Neural crest cell (in vitro differentiated cells): ENCODE measurements around the gene MARCHF9. TPM values are rescaled to one million over a fixed set of nuclear protein-coding genes. Genes with fewer than 3 reads are reported as not detected.

ENCODE experiments used
- DNase-seq: peaks from one replicate; pipeline ENCODE4 v3.0.0; 2021; ENCODE audit warnings: low read depth, mixed read lengths, low spot score
- H3K27ac Mint-ChIP-seq: one replicate; pipeline ENCODE4 v1.8.0; 2021; ENCODE audit warnings: mild to moderate bottlenecking, mixed read lengths; ENCODE audit not compliant: unreplicated experiment
- H3K27me3 Mint-ChIP-seq: 2 replicates; pipeline ENCODE4 v1.8.0; 2021; ENCODE audit warnings: low read depth, mild to moderate bottlenecking, mixed read lengths
- H3K36me3 Mint-ChIP-seq: 2 replicates; pipeline ENCODE4 v1.8.0; 2021; ENCODE audit warnings: low read depth, mild to moderate bottlenecking, mixed read lengths
- H3K4me1 Mint-ChIP-seq: 2 replicates; pipeline ENCODE4 v1.8.0; 2021; ENCODE audit warnings: mixed read lengths
- H3K4me3 Mint-ChIP-seq: one replicate; pipeline ENCODE4 v1.8.0; 2021; ENCODE audit warnings: mild to moderate bottlenecking, mixed read lengths
- H3K9me3 Mint-ChIP-seq: 2 replicates; pipeline ENCODE4 v1.8.0; 2021; ENCODE audit warnings: mixed read lengths
- total RNA-seq: library from RNA; stranded (reverse); gene quantifications from 2 replicates; pipeline ENCODE4 v1.2.1, GENCODE V29; 2021
- TF ChIP-seq, protein P1 (sequence below): fragments of 200-600 bp; sonication (generic); conservative IDR thresholded peaks from 2 replicates; pipeline ENCODE4 v1.5.0; 2021; ENCODE audit warnings: antibody characterized with exemption, mild to moderate bottlenecking

MARCHF9 gene
- total RNA-seq, 1 donor from 2014 or later, result 18.8 TPM

DNA sequence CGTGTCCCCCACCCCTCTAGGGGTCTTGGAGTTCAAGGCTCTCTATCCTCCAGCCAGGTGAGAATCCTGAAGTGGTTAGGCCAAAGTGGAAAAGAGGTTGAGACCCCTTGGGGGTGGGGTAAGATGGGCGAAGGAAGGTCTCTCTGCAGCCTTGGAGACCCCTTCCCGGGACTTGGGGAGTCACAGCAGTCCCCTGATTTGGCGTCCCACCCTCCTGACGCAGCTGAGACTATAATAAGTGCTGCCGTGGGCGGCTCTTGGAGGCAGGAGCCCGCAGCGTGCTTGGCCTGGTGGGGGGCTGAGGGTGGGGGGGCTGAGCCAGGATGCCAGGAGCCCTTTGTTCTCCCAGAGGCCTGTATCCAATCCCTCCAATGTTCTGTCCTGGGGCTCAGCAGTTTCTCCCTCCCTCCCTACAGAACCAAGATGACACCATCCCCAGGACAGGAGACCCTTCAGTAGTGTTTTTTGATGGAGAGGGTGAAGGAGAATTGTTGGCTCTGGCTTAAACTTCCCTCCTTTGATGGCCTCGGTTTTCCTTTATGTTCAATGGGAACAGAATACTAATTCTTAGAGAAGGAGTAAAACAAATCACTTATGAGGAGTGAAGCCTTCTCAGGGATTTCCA lies 14.9 kb upstream of the MARCHF9 start:
- DNase-seq, result no peak
- H3K9me3 Mint-ChIP-seq, result no peaks in the 10 kb centered on the region
- H3K36me3 Mint-ChIP-seq, result peaks cover 2% of the 10 kb centered on the region
- peaks cover 87% of the 10 kb centered on the region for H3K27me3 Mint-ChIP-seq
- peak overlapping the region; percentile 86 for H3K4me3 Mint-ChIP-seq
- TF ChIP-seq, protein P1, sequence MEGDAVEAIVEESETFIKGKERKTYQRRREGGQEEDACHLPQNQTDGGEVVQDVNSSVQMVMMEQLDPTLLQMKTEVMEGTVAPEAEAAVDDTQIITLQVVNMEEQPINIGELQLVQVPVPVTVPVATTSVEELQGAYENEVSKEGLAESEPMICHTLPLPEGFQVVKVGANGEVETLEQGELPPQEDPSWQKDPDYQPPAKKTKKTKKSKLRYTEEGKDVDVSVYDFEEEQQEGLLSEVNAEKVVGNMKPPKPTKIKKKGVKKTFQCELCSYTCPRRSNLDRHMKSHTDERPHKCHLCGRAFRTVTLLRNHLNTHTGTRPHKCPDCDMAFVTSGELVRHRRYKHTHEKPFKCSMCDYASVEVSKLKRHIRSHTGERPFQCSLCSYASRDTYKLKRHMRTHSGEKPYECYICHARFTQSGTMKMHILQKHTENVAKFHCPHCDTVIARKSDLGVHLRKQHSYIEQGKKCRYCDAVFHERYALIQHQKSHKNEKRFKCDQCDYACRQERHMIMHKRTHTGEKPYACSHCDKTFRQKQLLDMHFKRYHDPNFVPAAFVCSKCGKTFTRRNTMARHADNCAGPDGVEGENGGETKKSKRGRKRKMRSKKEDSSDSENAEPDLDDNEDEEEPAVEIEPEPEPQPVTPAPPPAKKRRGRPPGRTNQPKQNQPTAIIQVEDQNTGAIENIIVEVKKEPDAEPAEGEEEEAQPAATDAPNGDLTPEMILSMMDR, result no peak
- H3K27ac Mint-ChIP-seq, result no peak overlapping the region
- H3K4me1 Mint-ChIP-seq, result peaks cover 29% of the 10 kb centered on the region

DNA sequence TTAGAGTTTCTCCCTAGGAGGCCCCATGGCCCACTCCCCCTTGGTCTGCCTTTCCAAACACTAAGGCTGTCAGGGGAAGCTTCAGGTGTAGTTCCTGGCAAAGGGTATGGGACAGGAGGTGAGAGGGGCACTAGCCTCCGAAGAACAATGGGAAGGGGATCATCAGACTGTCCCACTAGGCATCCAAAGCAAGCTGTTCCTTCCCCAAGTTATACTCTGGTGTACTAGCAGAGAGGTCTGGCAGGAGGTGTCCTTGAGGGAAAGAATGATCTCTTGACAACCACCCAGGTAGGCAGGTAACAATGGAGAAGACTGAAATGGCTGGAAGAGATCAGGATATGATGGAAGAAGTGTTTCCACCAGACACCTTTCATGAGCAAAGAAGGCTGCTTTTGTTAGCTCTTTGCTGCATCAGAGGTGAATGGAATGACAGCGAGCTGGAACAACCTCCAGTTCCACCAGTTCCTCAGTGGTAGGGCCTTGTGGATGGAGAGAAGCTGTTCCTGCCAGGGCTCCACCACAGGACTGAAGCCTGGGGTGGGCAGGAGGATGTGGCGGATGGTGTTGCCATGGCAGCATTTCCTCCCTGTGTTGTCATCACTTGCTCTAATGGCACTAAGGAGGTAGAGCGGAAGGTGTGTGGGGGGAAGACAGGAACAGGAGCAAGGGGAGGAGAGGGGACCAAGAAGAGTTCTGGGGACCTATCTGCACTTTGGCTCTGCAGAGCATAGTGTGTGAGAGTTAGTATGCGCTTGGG lies 14.1 kb upstream of the MARCHF9 start:
- peaks cover 30% of the 10 kb centered on the region for H3K4me1 Mint-ChIP-seq
- no peak overlapping the region for H3K27ac Mint-ChIP-seq
- no peaks in the 10 kb centered on the region for H3K9me3 Mint-ChIP-seq
- TF ChIP-seq, protein P1, result no peak
- peak overlapping the region; percentile 58 for H3K4me3 Mint-ChIP-seq
- no peak for DNase-seq
- H3K36me3 Mint-ChIP-seq, result peaks cover 2% of the 10 kb centered on the region
- peaks cover 83% of the 10 kb centered on the region for H3K27me3 Mint-ChIP-seq

DNA sequence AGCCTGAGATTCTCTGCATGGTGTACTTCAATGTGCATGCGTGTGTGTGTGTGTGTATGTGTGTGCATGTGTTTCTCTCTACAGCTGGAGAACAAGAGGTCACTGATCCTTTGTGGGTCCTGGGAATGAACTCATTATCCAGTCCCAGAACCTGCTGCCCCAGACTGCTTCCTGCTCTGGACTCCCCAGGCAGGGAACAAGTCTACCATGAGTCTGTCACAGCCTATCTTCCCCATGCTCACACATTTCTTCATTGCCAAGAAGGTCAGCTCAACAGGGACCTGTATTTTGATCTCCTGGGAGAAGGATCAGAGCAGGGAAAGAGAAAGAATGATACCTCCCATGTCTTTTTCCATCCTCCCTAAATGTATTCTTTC lies 13.5 kb upstream of the MARCHF9 start:
- Mint-ChIP-seq H3K27ac (no peak overlapping the region), H3K4me3 (peak overlapping the region; percentile 58), H3K9me3 (no peaks in the 10 kb centered on the region), H3K36me3 (peaks cover 4% of the 10 kb centered on the region), H3K27me3 (peaks cover 77% of the 10 kb centered on the region), H3K4me1 (peaks cover 33% of the 10 kb centered on the region)
- DNase-seq, result no peak
- TF ChIP-seq, protein P1, result no peak

DNA sequence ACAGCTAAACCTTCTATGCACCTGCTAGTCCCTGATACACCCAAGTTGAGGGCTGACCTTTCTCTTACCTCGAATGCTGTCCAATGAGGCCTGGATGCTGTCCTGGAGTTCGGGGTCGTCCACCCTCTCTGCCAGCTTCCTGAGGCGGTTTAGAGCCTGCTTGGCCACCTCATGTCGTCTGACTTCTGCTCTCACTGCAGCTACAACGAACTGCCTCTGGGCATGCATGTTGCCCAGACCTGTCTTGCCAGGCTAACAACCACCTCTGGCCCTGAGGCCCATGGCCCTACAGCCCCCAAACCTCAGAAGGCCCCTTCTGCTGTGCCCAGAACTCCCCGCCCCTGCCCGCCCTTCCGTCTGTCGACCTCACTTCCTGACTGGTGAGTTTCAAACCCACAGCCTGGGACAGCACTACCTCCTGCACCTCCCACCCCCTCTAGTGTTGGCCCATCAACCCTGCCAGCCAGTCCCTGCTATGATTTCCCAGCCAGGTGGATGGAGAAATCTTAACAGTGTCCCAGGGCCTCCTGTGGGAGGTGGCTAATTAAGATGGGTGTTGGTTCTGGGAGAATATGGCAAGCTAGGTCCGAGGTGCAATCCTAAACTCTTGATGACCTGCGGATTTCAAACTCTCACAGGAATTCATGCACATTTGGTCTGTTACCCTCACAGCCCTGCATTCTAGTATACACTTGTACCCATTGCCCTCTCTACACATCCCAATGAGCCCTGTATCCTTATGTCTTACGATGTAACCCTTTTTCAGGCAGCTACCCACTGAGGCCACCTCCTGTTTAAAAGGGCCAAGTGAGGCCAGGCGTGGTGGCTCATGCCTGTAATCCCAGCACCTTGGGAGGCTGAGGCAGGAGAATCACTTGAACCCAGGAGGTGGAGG lies 12.8 kb upstream of the MARCHF9 start:
- peak overlapping the region; percentile 58 for H3K4me3 Mint-ChIP-seq
- H3K27me3 Mint-ChIP-seq, result peaks cover 70% of the 10 kb centered on the region
- DNase-seq, result no peak
- TF ChIP-seq, protein P1, result no peak
- peaks cover 5% of the 10 kb centered on the region for H3K36me3 Mint-ChIP-seq
- no peak overlapping the region for H3K27ac Mint-ChIP-seq
- peaks cover 30% of the 10 kb centered on the region for H3K4me1 Mint-ChIP-seq
- H3K9me3 Mint-ChIP-seq, result no peaks in the 10 kb centered on the region

GRCh38 chr12:57743769-57744168 lies 11.1 kb upstream of the MARCHF9 start:
- Mint-ChIP-seq H3K4me3 (peak overlapping the region; percentile 95), H3K4me1 (peaks cover 30% of the 10 kb centered on the region), H3K9me3 (no peaks in the 10 kb centered on the region), H3K36me3 (peaks cover 12% of the 10 kb centered on the region), H3K27me3 (peaks cover 63% of the 10 kb centered on the region), H3K27ac (no peak overlapping the region)
- TF ChIP-seq, protein P1, result no peak
- no peak for DNase-seq
